Glomerular visceral epithelial cell (primary cell): ENCODE results near the gene USH1C.

Experiments used
- DNase-seq: peaks from one replicate; pipeline ENCODE4 v3.0.0-alpha.2; 2016; ENCODE audit errors: extremely low spot score

USH1C gene

DNA sequence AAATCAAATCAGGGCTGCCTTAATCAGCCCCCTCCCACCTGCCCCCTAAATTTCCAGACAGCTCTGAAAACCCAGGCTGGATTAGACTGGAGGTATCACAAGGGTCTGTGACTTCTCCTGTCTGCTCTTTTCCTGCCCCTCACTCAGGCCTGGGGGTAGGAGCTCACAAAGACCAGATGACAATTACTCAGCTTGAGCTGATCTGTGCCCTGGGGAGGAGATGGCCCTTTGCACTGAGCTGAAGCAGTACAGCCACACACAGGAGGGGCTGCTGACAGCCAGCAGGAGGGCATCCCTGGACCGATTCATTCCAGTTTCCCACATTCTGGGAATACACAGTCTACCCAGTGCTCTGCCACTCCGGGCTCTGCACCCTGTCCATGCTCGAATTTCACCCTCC is 71.7 kb downstream of the USH1C start:
- no peak for DNase-seq

DNA sequence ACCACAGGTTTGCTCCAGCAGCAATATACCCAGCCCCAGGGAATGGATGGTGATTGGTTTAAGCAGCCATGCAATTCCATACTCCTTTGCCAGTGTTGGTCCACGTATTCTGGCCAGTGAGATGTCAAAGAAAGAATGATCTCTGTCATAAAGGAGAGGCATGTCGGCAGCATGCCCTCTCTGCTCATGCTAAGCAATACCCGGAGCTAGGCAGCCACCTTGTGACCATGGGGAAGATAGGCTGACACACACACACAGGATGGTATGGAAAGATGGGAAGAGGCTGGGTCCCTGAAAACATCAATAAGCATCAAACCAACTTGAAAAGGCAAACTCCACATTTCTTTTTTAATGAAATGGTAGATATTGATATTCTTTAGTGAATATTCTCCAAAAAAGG is 72.7 kb downstream of the USH1C start:
- no peak for DNase-seq

DNA sequence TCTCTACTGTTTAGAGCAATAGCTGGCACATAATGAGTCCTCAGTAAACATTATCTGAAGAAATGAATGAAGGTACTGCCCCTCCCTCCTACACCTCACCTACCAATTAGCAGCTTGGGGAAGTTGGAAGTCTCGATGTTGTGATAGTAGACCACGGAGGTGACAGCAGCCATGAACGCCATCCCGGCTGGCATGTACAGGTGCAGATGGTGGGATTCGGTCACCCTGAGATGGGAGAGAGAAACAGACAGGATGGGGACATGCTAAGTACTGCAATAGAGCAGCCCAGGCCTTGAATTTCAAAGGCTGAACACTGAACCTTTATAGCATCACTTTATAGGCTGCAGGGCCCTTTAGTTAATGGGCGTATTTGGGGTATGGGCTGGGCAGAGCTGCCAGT is 74.2 kb downstream of the USH1C start:
- no peak for DNase-seq

DNA sequence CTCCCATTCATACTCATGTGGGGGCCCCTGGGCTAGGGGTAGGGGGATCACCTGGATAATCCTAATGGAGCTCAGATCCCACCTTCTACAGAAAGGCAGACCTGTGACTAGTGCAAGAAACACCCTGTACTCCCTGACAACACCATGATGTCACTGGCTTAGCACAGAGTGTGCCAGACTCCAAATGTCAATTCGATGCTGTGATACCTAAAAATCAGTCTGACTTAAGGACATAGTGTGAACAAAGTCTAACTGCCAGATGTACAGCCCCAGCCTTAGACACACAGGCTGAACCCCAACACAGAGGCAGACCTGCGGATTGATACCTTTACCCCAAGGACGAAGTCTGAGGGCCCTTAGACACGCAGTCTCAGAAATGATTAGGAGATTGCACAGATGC is 76.1 kb downstream of the USH1C start:
- no peak for DNase-seq

DNA sequence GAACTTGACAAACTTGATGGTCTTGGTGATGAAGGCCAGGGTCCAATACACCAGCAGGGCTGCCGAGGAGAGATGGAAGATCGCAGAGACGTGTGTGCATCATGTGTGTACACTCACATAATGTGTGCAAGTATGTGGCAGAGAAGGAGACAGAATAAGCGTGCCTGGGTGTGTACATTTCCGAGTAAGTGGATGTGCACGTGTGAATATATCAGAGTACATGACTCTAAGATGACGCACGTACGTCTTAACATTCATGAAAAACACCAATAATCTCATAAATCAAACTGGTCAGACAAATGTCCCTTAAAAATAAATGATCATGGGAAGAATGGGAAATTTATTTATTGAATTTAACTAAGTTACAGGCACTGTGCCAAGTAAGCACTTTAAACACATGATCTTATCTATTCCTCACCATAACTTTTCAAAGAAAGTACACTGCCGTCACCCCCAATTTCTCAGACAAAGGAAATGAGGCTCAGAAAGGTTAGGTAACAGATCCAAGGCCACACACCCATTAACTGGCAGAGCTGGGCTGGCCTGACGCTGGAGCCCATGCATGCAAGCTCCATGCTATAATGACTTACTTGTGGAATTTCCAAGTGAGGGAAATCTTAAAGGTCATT is 80.6 kb downstream of the USH1C start:
- DNase-seq, result no peak

DNA sequence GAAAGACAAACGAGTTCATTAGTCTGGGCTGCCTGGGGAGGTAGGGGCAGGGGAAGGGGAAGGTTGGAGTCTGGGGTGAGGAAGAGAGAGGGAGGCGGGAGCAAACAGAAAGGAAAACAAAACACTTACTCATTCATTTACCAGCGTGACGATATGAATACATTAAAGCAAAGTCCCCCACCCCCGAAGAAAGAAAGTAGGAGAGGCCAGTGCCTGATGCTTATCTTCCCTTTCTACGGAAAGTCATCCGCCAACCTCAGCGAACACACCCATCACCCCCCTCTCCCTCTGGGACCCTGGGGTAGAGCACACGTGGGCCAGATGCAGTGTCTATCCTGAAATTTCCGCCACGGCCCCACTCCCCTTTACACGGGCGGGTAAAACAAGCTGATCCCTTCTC is 81.3 kb downstream of the USH1C start:
- no peak for DNase-seq

DNA sequence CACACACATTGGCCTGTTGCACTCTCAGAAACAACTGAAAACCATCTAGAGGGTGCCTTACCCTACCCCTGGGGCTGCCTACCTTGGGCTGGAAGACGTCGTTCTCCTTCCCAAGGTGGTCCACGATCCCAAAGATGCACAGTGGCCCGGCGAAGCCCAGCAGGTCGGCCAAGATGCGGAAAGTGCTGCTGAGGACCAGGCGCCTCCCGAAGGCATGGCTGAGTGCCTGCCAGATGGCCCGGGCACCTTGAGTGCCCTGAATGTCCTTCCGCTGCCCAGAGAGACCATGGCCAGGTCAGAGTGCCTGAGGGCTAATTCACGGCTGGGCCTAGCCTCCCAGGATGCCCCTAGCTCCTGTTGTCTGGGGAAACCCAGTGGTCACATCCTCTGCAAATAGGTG is 83.8 kb downstream of the USH1C start:
- no peak for DNase-seq

DNA sequence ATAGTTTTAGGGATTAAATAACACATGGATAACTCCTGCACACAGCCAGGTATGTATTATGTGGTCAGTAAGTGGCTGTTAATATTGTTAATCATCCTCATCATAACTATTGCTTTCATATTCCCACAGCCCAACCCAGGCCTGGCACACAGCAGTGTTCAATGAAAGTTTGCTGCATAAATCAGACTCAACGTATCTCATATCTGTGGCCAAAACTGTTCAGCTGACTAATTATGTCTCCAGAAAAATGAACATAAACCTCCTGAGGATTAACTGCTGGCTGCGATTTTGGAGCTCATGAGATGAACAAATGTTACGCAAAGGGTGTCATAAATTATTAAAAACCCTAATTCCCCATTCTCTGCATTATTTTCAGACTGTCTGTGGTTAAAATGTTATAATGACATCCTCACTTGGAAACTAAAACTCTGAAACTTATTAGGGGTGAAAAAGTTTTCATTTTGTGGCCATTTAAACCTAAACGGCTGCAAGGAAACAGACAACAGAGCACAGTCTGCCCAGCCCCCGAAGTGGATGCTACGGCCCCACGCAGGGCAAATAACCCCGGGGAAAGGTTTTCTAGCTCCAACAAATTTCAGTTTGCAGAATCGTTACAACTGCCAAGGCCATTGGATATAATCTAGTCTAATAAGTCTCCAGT is 84.8 kb downstream of the USH1C start:
- no peak for DNase-seq

DNA sequence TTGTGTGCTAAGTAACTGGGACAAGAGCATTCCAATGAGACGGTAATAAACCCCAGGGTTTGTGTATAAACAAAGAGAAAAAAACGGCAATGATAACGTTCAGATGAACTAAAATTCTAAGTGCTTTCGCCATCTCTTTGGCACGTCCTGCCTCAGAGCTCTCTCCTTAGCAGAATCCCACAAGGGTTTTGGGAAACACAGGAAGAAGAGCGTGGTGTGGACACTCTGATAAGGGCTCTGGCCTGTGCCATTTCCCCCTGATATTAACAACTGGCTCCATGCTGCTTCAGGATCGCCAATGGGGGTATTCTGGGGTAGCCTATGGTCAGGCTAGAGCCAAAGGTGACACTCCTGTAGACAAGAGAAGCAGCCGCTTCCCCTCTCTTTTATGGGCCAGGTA is 85.9 kb downstream of the USH1C start:
- no peak for DNase-seq

DNA sequence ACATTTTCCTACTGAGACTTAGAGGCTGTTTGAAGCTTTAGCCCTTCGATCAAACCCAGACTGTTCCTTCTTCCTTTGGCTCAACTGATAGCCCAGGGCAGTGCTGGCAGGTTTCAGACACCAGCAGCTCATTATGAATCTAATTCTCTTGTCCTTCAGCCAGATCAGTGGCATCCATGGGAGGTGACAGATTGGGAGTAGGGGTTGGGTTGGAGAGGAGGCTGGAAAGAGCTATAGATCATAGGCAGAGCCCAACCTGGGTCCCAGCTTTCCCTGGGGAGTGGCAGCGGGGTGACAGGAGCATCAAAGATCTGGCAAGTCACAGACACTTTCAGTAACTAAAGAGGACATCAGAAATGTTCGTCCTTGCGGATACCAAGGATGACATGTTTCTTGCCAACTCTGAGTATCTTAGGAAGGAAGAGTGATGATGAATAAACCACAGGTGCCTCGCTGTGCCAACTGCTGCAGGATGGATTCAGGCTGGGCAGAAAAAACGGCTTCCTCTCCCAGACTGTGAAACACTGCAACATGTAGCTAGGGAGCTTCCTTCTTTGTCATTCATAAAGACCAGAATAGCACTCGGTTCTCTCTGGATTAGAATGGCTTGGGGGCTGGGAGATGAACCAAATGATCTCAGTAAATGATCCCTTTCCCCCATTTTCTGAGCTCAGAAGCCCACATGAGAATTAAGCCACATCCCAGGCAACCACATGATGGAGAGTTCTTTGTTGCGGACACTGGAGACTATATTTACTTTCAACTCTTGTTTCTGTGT is 86.6 kb downstream of the USH1C start:
- no peak for DNase-seq

DNA sequence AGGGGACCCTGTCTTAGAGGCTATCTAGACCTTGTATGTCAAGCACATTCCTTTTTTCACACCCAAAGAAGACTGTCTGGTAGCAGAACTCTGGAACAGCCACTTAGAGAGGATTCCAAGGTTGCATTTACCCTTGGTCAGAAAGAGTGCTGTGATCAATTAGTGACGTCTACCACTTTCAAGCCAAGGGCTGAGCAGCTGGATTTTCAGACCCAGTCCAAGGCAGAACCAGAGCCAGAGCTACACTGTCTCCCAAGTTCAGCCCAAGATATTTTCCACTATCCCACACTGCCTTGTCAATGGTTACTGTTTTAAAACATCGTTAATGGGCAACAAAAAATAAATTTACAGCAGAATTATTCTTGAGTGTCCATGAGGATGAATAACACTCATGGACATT is 91.5 kb downstream of the USH1C start:
- DNase-seq, result no peak

DNA sequence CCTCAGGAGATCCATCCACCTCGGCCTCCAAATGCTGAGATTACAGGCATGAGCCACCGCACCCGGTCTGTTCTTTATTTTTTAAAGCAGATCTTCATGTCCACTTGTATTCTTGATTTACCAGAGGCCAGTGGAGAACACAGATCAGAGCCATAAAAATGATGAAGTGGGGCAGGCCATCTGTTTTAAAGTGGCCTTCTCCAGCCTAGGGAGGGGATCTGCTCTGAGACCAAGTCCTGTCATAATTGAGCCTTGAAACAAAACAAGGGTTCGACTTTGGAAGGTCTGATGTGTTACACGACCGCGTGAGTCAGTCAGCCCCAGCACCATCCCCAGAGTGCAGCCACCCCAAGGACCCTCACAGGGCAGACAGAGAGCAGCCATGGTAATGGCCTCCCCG is 95.1 kb downstream of the USH1C start:
- no peak for DNase-seq

DNA sequence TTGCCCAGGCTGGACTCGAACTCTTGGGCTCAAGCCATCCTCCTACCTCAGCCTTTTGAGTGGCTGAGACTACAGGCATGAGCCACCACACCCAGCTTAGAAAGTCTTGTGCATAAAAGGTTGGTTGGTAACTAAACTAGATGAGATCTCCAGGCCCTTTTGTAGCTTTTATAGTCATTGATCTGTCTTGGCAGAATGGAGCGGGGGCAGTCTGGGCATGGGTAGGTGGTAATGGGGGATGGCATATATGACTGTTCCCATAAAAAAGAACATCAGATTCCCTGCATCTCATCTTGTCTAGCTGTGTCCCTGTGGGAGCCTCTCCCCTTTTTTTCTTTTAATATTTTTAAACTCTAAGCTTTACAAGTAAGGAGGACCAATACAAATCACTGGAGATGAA is 97.7 kb downstream of the USH1C start:
- DNase-seq, result no peak

DNA sequence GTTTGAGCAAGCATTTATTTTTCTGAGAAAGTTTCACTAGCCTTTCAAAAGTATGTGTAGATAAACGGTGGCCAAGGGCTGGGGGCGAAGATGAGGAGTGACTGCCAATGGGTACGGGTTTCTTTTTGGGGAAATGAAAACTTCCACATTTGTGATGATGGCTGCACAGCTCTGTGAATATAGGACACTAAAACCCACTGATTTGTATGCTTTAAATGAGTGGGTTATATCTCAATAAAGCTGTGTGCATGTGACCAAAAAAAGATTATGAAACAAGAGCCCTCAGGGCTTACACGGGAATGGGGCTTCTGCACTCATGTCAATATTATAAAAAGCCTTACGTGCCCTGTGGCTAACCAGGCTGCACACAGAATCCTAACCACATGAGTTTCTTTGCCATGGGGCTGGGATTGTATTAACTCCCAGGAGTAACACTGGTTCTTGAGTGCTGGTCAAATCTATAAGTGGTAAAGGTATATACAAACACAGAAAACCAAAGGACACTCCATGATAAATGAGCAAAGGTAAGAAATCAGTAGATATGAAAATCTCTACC is 98.9 kb downstream of the USH1C start:
- no peak for DNase-seq

DNA sequence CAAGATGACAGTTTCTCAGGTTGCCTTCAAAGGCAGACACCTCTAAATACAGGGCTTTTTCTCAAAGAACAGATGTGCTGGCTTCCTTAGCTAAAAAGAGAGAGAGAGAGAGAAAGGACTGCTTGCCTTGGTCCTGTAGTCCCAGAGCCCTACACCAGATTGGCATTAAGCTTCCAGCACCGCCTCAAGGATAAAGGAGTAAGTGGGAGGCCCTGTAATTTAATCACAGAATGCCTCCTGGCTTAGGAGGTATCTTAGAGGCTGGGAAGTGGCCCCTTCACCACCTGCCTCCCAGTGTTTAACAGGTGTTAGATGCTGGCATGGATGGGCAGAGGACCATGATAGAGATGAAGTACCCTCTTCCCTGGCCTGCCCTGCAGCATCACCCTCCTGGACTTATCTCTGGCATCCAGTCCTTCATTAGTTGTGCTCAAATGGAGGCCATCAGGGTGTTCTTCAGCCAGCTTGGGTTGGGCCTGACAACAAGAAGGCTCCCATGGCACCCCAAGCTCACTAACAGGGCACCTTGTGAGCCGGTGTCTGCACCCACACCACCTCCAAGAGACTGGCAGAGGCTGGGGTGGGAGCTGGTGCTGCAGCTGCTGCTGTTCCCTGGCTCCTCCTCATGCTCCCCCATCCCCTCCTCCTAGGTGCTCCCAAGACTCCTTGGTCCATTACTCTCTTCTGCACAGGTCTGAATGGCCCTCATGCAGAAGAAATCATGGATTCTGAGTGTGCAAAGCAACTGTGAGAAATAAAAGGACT is 100.1 kb downstream of the USH1C start:
- no peak for DNase-seq
